Central memory CD4-positive, alpha-beta T cell (primary cell): ENCODE results near the gene HPN.
"Not testable (repeated sequence)": the region's sequence is repeated elsewhere in the genome, so short reads cannot be mapped to it uniquely, and the experiment has no call there.

ENCODE experiments used
- DNase-seq: peaks from one replicate; pipeline ENCODE4 v3.0.0; 2022

The HPN gene

GRCh38 chr19:35009424-35010415 lies 31.8 kb upstream of the HPN start:
- no peak for DNase-seq

- no peak for DNase-seq
These were observed 30.3 kb upstream of the HPN start for GRCh38 chr19:35011091-35011689.

DNA sequence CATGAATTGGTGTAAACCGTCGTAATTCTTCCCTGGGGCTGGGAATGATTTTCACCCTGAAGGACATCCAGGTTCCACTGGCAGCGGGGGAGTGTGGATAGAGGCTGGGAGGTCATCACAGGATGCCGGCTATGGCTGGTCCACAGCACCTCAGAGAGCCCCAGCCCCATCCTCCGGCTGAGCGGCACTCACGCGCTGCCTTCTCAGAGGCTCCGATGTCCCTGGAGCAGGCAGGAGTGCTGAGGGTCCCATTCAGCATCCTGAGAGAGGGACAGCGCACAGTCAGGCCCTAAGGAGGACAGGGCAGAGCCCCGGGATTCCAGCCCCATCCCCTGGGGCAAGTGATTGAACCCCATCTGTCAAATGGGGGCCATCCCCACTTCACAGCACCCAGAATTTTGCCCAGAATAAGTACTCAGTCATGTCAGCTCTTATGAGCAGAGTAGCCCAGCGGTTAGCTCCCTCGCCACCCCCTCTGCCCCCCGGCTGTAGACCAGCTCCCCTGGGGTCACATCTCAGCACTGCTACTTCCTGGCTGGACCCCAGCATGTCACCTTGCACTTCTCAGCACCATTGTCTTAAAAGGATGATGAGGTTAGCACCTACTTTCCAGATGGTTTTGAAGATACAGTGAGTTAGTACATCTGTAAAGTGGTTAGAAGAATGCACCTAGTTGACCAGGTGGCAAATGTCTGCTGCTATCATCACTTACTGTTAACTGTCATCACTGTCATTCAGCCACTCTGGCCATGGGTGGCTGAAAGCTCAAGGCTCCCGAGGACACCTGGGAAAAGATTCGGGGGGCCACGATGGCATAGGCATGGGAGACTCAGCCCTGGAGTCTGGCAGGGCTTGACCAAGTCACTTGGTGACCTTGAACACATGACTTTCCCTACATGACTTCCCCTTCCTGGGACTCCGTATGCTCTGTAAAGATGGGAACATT lies 29.5 kb upstream of the HPN start:
- no peak for DNase-seq

- peak; percentile 75 for DNase-seq
These were observed 28.3 kb upstream of the HPN start for GRCh38 chr19:35013041-35013819.

GRCh38 chr19:35013820-35014754 lies 27.4 kb upstream of the HPN start:
- DNase-seq: peak; percentile 86

DNA sequence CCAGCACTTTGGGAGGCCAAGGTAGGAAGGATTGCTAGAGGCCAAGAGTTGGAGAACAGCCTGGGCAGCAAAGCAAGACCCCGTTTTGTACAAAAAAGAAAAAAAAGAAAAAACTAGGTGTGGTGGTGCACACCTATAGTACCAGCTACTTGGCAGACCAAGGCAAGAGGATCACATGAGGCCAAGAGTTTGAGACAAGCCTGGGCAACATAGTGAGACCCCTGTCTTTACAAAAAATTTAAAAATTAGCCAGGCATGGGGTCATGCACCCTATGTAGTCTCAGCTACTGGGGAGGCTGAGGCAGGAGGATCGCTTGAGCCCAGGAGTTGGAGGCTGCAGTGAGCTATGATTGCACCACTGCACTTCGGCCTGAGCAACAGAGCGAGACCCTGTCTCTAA lies 26.7 kb upstream of the HPN start:
- not testable (repeated sequence) for DNase-seq

- DNase-seq: no peak
These were observed 26.1 kb upstream of the HPN start for GRCh38 chr19:35015270-35015953.

GRCh38 chr19:35015954-35016351 lies 25.6 kb upstream of the HPN start:
- DNase-seq: no peak

- DNase-seq: no peak
These were observed 24.0 kb upstream of the HPN start for GRCh38 chr19:35017507-35017906.

- DNase-seq: no peak
These were observed 23.1 kb upstream of the HPN start for GRCh38 chr19:35018379-35018778.

GRCh38 chr19:35019144-35019543 lies 22.4 kb upstream of the HPN start:
- DNase-seq: no peak

GRCh38 chr19:35021016-35021415 lies 20.5 kb upstream of the HPN start:
- no peak for DNase-seq

DNA sequence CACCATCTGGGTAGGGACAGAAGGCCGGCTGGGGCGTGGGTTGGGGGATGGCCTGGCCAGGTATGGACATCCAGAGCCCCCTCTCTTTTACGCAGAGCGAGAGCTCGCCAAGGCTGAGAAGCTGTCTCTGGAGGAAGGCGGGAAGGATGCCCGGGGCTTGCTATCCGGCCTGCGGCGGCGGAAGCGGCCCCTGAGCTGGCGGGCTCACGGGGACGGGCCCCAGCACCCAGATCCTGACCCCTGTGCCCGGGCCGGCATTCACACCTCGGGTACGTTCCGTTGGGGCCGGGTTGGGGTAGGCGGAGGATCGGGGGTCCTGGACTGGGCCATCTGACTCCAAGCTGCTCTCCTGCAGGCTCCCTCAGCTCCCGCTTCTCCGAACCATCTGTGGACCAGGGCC lies 19.9 kb upstream of the HPN start:
- no peak for DNase-seq

GRCh38 chr19:35022460-35022859 lies 19.1 kb upstream of the HPN start:
- no peak for DNase-seq

DNA sequence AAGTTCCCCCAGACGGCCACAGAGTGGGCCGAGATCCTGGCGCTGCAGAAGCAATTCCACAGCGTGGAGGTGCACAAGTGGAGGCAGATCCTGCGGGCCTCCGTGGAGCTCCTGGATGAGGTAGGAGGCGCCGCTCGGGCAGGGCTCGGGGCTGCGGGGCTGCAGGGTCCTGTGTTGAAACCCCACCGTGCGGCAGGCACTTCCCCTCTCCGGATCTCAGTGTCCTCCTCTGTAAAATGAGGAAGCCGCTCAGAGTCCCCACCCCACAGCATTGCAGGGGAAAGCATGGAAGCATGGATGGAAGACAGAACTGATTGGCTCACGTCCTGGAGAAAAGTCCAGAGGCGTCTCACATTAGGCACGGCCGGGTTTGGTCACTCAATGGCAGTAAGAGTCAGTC lies 18.1 kb upstream of the HPN start:
- DNase-seq: no peak

DNA sequence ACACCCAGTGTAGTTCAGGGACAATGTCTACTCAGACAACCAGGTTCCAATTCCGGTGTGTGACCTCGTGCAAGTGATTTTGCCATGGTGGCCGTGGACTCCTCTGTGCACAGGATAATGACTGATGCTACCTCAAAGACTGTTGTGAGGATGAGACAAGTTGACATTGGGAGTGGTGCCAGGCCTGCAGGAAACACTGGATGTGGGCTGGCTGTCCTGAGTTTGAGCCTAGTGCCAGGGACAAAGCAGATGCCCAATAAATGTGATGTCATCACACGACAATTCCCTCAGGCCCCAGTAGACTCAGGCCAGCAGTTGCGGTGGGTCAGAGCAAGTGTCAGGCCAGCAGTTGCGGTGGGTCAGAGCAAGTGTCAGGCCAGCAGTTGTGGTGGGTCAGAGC lies 17.4 kb upstream of the HPN start:
- no peak for DNase-seq

GRCh38 chr19:35025969-35026368 lies 15.6 kb upstream of the HPN start:
- no peak for DNase-seq

DNA sequence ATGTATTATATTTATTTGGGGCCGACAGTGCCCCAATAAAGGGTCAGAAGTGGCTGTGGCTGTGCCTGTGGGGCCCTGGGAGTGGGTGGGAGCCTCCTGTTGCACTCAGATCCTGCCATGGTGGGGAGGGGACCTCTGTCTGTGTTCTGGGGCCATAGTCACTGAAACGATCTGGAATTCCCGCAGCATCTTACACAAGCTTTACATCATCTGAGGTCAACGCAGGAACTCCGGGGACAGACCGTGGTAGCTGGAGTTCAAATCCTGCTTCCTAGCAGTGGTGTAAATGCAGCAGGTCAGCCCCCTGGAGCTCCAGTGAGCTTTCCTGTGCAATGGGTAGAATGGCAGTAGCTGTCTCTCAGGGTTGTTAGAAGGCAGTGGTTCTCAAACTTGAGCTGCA lies 15.1 kb upstream of the HPN start:
- no peak for DNase-seq

- no peak for DNase-seq
These were observed 14.5 kb upstream of the HPN start for GRCh38 chr19:35027009-35027408.

- DNase-seq: no peak
These were observed 13.5 kb upstream of the HPN start for GRCh38 chr19:35027851-35028599.
